ENCODE measurements around the gene PTPN2.
A peak's percentile ranks its signal among the peaks of the same experiment; 100 is the strongest.
"Not testable (repeated sequence)": the region's sequence is repeated elsewhere in the genome, so short reads cannot be mapped to it uniquely, and the experiment has no call there.

The PTPN2 gene

DNA sequence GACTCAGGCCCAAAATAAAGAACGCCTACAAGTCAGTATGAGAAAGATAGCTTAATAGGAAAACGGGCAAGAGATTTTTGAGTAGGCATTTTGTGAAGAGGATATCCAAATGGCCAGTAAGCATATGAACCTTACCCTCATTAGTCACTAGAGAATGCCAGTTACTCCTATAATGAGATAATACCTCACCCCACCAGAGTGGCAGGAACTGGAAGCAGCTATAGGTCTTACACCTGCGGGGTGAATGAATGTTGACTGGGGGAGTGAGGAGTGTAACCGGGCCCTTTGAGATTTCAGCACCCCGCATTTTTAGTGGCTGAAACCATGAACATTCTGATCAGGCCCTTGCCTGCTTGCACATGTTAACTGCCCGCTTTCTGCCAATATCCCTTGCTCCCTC lies 7.5 kb upstream of the PTPN2 start:
- DNase-seq (ENCODE audit: low read depth): no peak

DNA sequence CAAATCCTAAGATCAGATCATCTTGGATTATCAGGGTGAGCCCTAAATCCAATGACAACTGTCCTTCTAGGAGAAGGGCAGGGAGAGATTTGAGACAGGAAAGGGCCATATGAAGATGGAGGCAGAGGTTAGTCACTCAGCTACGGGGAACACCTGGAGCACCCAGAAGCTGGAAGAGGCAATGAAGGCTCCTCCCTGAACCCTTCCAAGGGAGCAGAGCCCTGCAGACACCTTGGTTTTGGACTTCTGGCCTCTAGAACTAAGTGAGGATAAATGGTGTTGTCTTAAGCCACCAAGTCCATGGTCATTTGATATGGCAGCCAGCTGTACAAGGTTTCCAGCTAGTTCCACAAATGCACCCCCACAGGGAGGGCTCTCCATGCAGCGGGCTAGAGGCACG lies 6.9 kb upstream of the PTPN2 start:
- DNase-seq (ENCODE audit: low read depth): no peak

DNA sequence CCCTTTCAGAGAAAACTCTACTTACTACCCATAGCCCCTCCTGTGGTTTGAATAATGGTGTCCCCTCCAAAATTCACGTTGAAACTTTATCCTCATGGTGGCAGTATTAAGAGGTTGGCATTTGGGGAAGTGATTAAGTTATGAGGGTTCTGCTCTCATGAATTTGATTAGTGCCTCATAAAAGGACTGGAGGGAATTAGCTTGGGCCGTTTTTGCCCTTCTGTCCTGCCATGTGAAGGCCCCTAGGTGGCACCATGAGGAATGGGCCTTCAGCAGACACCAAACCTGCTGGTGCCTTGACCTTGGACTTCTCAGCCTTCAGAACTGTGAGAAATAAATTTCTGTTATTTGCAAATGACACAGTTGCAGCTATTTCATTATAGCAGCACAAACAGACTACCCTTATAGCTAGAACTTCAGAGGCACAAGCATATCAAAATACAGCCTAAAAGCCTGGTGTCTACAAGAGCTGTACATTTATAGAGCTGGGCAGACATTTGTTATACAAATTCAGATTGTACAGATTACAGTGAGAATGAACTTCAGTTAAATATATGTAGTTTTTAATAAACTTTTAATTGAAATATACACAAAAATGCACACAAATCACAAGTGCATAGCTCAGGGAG lies 2.6 kb upstream of the PTPN2 start:
- DNase-seq (ENCODE audit: low read depth): no peak

DNA sequence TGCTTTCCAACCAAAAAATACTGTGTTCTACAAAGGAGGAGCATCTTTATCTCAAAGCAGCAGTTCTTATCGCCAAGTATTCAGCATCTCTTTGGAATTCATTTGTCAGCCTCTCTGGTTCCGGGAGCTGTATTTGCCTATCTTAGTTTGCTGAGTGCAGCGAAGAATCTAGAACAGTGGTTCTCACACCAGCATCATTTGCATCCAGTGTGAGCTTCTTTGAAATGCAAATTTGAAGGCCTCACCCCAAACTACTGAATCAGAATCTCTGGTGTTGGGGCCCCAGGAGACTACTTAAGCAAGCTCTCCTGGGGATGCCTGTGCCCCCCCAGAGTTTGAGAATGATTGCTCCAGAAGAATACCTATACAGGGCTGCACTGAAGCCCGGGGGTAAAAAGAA lies 1.5 kb upstream of the PTPN2 start:
- DNase-seq (ENCODE audit: low read depth): no peak

DNA sequence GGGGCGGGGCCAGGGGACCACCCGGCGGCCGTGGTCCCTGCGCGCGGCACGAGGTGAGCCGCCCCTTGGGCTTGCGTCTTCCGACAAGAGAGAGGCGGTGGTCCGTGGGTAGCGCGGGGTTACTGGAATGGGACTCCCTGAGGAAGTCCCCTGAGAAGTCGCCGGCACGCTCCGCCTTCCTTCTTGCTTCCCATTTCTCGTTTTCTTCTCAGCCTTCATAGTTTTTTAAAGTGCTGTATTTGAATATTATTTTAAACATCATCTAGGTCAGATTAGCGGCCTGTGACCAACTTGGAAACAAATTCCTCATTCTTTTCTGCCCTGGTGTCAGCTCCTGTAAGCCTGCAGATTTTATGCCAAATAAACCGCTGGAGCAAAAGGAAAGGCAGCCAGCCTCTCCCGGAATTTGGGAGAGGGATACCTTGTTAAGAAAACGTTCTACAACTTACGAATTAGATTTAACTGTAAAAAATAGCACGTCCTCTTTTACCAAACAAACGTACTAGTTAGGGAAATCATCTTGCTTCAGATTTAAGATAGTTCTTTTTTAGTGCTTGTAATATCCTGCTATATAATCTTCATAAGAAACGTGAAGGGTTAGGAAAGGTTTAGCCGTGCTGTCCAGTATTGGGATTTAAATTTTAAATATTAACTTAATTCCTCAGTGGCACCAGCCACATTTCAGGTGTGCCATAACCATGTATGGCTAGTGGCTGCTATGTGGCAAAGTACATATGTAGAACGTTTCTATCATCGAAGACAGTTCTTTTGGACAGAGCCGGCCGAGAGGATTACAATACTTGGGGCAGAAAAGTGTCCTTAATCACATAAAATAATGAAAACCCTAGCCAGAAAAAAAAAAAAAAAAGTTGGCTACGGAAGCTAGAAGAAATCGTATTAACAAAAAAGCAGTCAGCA lies 628 bp upstream of the PTPN2 start:
- DNase-seq (ENCODE audit: low read depth): no peak

DNA sequence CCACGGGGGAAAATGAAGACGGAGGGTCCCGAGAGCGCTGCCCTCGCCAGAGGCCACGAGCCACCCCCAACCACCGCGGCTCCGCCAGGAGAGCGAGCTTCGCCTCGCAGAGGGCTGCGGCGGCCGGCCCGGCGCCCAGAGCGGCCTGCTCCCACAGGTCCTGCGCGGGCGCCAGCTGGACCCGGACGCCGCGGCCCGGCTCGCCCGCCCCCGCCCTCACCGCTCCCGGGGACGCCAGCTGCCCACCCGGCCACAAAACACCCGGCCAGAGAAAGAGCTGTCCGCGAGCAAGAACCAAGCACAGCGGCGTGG lies 709 bp downstream of the PTPN2 start:
- DNase-seq (ENCODE audit: low read depth): no peak

DNA sequence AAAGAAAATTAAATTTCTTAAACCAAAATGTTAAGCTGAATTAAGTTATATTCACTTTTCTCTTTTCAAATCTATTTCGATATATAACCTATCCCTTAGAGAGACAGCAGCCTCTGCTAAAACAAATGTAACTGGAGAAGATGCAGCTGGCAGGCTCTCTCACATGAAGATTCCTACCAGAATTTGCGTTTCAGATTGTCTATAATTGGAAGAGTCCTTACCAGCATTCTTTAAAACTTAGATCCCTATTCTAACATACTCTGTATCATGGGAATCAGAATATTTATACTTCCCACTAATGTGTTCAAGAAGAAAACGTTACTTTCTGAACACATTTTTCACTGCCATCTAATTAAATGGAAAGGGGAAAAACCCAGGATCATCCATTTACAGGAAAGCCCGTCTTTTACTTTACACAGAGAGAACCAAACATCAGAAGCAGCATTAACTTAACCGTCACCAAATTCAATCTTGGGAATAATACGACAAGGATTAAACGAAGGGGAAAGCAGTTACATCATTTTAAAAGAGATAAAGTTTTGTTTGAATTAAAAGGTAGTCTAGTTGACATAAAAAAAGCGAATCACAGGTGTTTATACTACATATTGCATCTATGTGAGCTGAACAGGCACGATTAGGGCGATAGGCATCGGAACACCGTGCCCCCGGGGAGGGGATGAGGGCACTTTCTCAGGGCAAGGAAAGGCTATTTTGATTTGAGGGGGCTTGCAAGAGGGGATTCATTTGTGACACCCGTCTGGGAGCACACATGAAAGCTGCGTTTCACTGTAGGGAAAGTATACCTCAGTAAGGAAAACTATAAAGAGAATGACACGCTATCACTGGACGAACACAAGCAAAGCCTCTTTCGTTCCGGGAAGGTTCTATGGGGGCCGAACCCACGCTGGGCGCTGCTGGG lies 1.3 kb downstream of the PTPN2 start:
- peak; percentile 53 for DNase-seq (ENCODE audit: low read depth)

DNA sequence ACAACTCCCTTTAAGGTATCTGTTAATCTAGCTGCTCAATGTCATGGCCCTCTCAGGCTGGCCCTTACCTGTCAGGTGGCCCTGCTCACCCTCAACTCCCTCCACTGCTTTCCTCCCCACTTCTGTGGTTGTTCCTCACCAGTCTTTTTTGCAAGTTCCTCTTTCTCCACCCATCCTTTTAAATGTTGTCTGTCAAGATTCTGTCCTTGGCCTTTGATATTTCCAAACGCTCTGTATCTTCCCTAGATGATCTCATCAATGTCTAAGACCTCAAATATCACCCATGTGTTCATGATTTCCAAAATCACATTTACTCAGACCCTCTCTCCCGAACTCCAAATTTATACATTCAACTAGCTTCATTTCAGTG lies 3.5 kb downstream of the PTPN2 start:
- DNase-seq (ENCODE audit: low read depth): no peak

DNA sequence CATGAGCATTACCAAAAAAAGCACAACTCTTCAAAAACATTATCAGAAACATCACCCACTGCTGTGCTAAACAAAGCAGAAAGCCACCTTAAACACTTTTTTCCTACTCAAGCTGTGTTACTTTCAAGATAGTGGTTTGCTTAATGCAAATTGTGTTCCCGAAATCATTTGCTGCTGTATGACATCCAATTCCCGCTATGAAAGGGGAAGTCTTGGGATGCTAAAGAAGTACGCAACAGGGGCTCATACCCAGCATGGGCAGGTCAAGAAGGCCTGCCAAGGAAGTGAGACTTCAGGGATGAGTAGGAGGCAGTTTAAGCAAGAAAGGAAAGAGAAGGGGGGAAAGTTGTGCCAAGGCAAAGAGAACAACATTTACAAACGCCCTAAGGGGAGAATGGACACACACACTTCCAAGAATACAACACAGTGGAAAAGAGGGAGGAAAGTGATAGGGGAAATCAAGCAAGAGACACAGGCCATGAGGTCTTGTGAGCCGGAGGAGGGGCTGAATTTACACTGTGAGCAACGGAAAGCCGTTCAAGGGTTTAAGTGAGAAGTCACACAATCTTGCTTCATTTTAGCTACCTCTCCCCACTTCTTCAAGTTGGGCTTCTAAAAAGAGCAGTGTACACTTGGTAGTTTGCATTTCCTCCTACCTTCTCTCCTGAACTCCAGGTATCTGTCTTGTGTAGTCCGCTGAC lies 4.0 kb downstream of the PTPN2 start:
- DNase-seq (ENCODE audit: low read depth): peak; percentile 67

DNA sequence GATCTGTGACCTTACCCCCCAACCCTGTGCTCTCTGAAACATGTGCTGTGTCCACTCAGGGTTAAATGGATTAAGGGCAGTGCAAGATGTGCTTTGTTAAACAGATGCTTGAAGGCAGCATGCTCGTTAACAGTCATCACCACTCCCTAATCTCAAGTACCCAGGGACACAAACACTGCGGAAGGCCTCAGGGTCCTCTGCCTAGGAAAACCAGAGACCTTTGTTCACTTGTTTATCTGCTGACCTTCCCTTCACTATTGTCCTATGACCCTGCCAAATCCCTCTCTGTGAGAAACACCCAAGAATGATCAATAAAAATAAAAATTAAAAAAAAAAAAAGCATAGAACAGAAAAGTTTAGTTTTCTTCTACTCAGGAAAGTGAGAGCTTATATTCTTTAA lies 9.0 kb downstream of the PTPN2 start:
- not testable (repeated sequence) for DNase-seq (ENCODE audit: low read depth)

DNA sequence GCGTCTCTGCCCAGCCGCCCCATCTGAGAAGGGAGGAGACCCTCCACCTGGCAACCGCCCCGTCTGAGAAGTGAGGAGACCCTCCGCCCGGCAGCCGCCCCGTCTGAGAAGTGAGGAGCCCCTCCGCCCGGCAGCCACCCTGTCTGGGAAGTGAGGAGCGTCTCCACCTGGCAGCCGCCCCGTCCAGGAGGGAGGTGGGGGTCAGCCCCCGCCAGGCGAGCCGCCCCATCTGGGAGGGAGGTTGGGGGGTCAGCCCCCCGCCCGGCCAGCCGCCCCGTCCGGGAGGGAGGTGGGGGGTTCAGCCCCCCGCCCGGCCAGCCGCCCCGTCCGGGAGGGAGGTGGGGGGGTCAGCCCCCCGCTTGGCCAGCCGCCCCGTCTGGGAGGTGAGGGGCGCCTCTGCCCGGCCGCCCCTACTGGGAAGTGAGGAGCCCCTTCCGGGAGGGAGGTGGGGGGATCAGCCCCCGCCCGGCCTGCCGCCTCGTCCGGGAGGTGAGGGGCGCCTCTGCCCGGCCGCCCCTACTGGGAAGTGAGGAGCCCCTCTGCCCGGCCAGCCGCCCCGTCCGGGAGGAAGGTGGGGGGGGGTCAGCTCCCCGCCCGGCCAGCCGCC lies 10.0 kb downstream of the PTPN2 start:
- not testable (repeated sequence) for DNase-seq (ENCODE audit: low read depth)

DNA sequence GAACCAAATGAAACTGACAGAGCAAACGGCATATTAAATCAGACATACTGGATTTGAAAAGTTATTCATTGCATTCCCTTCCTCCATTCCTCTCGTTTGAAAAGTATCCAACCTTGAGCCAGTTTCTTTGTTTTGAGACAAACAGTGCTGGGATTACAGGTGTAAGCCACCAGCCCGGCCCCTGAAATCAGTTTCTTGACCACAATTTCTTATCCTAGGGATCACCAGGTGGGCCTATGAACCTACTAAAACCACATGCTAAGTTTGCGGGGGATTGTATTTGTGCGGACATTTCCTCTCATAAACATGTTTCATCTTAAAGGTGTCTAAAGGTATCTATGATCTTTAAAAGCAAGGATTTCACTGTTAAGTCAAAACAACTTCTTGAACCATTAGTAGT lies 11.6 kb downstream of the PTPN2 start:
- DNase-seq (ENCODE audit: low read depth): no peak

DNA sequence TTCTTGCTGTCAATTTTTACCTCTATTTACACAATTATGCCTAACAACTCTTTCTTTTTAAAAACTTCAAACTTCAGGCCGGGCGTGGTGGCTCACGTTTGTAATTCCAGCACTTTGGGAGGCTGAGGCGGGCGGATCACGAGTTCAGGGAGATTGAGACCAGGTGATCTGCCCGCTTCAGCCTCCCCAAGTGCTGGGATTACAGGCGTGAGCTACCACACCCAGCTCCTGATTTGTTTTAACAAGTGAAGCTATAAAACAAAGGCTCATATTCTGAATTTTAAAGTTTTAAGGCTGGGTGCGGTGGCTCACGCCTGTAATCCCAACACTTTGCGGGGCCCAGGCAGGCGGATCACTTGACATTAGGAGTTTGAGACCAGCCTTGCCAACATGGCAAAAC lies 15.5 kb downstream of the PTPN2 start:
- no peak for DNase-seq (ENCODE audit: low read depth)

DNA sequence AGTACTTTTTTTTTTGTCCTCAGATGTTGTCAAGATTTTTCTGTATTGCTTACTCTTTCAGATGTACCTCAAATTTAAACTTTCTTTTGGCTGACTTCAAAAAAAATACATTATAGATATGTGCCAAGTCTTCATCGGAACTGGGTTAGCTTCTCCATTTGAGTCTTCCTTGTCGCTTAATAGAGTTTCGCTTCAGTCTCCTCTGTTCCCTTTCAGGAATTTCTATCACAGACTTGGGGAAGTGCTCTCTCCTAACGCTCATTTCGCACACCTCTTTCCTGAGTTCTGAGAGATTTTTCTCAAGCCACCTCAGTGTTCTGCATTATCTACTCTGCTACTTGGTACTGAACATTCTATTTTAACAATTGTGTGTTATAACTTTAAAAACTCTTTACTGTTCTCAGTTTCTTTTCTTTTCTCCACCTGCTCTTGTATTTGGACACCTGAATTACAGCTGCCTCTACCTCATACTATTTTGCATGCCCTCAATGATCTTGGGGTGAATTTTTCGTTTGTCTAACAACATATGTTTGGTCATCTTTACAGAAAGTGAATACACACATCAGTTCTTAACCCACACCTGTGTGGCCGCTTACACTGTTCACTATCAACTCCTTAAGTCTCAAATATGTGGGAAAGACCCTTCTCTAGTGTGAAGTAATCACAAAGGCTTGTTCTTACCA lies 16.5 kb downstream of the PTPN2 start:
- no peak for DNase-seq (ENCODE audit: low read depth)

DNA sequence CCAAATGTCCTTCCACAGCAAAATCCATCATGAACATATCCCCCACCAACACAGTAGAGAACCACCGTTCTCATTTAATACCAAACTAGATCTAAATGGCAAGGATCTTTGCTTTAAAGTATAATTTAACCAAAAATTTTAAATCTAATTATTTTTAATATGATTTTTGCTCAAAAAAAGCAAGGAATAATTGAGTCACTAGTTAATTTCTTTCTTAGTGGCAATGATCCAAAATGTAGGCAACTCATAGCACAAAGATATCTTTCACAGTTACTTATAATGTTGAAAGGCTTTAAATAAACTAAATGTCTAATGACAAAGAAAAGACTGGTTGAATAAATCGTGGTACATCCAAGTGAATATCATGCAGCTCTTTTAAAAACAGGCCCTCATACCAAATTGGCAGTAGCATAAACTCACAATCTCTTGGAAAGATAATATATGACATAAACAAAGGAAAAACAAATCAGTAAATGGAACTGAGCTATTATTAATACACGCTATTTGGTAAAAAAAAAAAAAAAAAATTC lies 20.3 kb downstream of the PTPN2 start:
- no peak for DNase-seq (ENCODE audit: low read depth)

DNA sequence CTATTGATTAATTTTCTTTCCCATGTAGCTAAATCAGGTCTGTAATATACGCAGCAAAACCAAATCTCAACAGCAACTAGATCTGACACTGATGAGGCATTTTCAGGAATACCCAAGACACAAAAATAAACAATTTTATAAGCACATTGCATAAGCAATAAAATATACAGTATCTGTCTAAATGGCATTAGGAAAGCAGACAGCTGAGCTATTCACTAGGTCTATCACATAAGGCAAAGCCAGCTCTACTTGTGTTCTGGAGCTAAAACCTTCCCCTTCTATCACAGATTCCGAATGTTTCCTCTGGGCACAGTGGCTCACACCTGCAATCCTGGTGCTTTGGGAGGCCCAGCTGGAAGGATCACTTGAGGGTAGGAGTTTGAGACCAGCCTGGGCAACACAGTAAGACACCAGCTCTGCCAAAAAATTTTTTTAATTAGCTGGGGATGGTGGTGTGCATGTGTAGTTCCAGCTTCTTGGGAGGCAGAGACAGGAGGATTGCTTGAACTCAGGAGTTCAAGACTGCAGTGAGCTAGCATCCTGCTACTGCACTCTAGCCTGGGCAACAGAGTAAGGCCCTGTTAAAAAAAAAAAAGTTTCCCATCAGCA lies 21.1 kb downstream of the PTPN2 start:
- no peak for DNase-seq (ENCODE audit: low read depth)

DNA sequence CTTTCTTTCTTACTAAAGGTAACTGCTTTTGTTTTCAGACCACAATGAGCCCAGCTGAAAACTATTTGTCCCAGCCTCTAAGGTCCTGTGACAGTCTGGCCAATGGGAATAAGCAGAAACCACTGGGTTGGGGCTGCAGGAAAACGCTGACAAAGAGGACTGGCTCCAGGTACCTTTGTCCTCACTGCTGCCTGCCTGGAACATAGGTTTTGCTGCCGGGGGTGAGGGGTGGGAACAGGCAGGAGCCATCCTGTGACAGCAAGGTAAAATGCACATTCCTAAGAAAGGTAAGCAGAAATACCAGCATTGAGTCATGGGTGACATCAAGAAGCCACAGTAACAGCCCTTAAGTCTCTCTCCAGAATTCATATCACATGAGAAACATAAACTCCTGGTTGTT lies 21.6 kb downstream of the PTPN2 start:
- DNase-seq (ENCODE audit: low read depth): no peak

DNA sequence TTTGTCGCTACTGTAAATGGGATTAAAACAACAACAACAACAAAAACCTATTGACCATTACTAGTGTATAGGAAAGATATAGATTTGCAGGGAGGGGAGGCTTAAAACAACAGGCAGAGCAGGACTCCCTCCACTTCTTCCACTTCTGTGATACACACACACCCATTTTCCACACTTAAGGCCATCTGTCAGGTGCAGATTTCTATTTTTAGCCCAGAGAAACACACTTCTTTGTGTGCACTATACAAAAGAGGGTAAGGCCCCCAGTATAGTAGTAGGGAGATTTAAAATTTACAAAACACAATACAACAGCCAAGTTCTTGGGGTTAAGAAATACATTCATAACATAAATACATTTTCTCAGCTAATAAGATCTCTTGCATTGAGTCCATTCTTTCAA lies 22.4 kb downstream of the PTPN2 start:
- DNase-seq (ENCODE audit: low read depth): no peak

DNA sequence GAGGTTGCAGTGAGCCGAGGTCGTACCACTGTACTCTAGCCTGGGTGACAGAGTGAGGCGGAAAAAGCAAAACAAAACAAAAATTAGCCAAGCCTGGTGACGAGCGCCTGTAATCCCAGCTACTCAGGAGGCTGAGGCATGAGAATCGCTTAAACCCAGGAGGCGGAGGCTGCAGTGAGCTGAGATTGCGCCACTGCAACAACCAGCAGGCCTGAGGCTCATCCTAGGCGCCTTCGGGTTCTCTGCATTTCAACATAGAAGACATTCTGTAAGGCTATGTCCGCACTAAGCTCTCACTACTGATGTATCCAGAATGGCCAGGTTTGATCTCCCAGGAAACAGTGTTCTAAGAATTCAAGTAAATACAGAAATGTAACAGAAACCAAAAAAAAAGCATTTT lies 23.5 kb downstream of the PTPN2 start:
- no peak for DNase-seq (ENCODE audit: low read depth)

DNA sequence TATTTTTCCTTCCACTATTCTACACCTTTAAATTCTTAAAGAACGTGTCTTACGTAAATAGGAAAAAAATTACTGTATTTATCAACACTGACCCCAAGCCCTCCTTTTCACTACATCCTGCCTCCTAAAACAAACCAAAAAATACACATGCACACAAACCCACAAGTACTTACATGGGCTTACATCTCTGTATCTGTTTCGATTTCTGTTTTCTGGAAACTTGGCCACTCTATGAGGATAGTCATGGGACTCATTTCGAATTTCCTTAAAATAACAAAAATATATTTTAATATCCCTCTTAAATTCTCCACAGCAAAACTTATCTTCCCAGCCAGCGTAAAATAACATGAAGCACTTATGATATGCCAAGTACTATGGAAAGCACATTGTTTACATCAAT lies 25.0 kb downstream of the PTPN2 start:
- no peak for DNase-seq (ENCODE audit: low read depth)
